ENCODE data around the gene STK40.
A peak's percentile ranks its signal among the peaks of the same experiment; 100 is the strongest.

Gene STK40

DNA sequence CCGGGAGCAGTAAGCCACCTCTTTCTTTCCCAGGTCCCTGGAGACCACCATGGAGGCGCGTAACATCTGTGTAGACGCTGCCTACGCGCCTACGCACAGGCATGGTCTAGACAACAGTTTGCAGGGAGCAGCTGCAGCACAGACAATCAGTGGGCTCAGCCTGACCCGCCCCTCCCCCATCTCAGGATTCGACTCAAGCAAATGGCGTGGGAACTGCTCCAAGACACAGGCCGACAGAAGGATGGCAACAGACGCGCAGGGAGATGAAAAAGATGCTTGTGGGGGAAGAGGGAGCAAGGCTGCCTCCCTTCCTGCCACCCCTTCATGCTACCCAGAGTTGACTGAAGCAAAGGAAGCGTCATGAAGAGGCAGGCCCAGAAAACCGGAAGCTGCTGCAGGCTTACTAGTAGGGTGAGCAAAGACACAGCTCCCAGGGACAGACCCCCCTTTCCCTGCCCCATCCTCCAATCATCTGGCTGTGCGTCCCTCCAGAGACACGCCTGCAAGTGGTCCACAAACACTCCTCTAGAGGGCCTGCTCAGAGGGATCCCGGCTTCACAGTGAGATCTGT is 19.5 kb downstream of the STK40 start:
- H3K9me3 ChIP-seq (ENCODE audit: control insufficient read depth, low read length) = no peaks in the 10 kb centered on the region
- H2AFZ ChIP-seq = no peak overlapping the region
- no peak overlapping the region for H3K4me3 ChIP-seq (ENCODE audit: low read depth, low read length)
- peaks cover 4% of the 10 kb centered on the region for H3K4me1 ChIP-seq
- H3K27ac ChIP-seq = peak overlapping the region; percentile 19
- H3K9ac ChIP-seq = no peak overlapping the region
- H3K4me2 ChIP-seq (ENCODE audit: low read length) = no peak overlapping the region
- H3K36me3 ChIP-seq (ENCODE audit: control insufficient read depth, insufficient read depth, low read length) = no peaks in the 10 kb centered on the region
- TF ChIP-seq, protein P1, sequence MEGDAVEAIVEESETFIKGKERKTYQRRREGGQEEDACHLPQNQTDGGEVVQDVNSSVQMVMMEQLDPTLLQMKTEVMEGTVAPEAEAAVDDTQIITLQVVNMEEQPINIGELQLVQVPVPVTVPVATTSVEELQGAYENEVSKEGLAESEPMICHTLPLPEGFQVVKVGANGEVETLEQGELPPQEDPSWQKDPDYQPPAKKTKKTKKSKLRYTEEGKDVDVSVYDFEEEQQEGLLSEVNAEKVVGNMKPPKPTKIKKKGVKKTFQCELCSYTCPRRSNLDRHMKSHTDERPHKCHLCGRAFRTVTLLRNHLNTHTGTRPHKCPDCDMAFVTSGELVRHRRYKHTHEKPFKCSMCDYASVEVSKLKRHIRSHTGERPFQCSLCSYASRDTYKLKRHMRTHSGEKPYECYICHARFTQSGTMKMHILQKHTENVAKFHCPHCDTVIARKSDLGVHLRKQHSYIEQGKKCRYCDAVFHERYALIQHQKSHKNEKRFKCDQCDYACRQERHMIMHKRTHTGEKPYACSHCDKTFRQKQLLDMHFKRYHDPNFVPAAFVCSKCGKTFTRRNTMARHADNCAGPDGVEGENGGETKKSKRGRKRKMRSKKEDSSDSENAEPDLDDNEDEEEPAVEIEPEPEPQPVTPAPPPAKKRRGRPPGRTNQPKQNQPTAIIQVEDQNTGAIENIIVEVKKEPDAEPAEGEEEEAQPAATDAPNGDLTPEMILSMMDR (IDR thresholded peaks at IDR 0.05) = no peak
- H3K27me3 ChIP-seq (ENCODE audit: control insufficient read depth, insufficient read depth, low read length) = no peaks in the 10 kb centered on the region
- peaks cover 13% of the 10 kb centered on the region for H3K79me2 ChIP-seq

- H3K9me3 ChIP-seq (ENCODE audit: control insufficient read depth, low read length) = no peaks in the 10 kb centered on the region
- no peaks in the 10 kb centered on the region for H3K36me3 ChIP-seq (ENCODE audit: control insufficient read depth, insufficient read depth, low read length)
- peaks cover 4% of the 10 kb centered on the region for H3K4me1 ChIP-seq
- H3K27ac ChIP-seq = no peak overlapping the region
- no peak overlapping the region for H3K4me2 ChIP-seq (ENCODE audit: low read length)
- no peaks in the 10 kb centered on the region for H3K27me3 ChIP-seq (ENCODE audit: control insufficient read depth, insufficient read depth, low read length)
- H3K79me2 ChIP-seq = peaks cover 13% of the 10 kb centered on the region
- no peak overlapping the region for H2AFZ ChIP-seq
- H3K4me3 ChIP-seq (ENCODE audit: low read depth, low read length) = no peak overlapping the region
- no peak overlapping the region for H3K9ac ChIP-seq
- TF ChIP-seq, protein P1 (IDR thresholded peaks at IDR 0.05) = no peak
Observed at GRCh38 chr1:36365381-36365780, 20.3 kb downstream of the STK40 start.

DNA sequence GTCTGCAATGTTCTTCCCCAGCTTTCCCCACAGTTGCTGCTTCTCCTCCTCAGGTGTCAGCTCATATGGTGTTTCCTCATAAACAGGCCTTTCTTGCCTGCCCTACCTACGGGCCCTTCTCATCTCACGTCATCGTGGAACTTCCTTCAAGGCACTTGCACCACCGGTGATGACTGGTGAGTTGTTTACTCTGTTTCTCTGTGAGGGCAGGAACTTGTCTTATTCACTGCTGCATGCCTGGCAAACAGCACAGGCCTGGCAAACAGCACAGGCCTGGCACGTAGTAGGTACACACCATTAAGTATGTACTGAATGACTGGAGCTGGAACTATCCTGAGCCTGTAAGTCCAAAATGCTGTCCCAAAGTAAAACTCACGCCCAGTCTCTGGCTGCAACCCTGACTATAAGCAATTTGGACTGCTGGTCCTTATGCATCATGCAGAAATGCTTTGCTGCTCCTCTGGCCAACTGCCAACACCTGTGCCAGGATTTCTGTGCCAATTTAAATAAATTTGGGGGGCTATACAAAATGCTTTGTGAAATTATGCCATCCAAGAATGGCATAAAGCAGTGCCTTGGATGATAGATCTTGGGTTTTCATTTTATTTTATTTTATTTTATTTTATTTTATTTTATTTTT is 25.7 kb downstream of the STK40 start:
- Histone ChIP-seq H3K4me2 (ENCODE audit: low read length) (peak overlapping the region; percentile 41), H3K27ac (no peak overlapping the region), H3K36me3 (ENCODE audit: control insufficient read depth, insufficient read depth, low read length) (no peaks in the 10 kb centered on the region), H3K27me3 (ENCODE audit: control insufficient read depth, insufficient read depth, low read length) (no peaks in the 10 kb centered on the region), H3K9ac (no peak overlapping the region), H3K4me3 (ENCODE audit: low read depth, low read length) (no peak overlapping the region), H2AFZ (no peak overlapping the region), H3K9me3 (ENCODE audit: control insufficient read depth, low read length) (no peaks in the 10 kb centered on the region), H3K79me2 (peaks cover 7% of the 10 kb centered on the region), H3K4me1 (peaks cover 3% of the 10 kb centered on the region)
- TF ChIP-seq, protein P1 (IDR thresholded peaks at IDR 0.05) = no peak

DNA sequence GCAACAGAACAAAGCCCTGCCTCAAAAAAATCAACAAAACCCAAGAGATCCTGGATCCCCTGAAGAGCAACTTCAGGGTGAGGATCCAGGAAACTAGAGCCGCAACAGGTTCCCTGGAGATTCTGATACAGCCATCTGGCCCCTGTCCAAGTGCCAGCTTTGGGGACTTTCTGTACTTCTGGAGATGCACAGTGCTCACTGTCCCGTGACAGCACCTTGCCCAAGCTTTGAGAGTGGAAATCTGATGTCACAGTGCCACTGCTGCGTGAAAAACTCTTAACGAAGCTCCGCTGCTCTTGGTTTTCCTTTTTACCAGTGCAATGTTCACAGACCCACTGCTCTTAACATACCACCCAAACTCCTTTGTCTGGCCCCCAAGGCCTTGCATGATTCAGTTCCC is 26.3 kb downstream of the STK40 start:
- H3K79me2 ChIP-seq = peaks cover 7% of the 10 kb centered on the region
- H3K36me3 ChIP-seq (ENCODE audit: control insufficient read depth, insufficient read depth, low read length) = no peaks in the 10 kb centered on the region
- no peak overlapping the region for H3K27ac ChIP-seq

More for the DNA sequence above, 26.3 kb downstream of the STK40 start:
- TF ChIP-seq, protein P1 (IDR thresholded peaks at IDR 0.05) = no peak
- H3K27me3 ChIP-seq (ENCODE audit: control insufficient read depth, insufficient read depth, low read length) = no peaks in the 10 kb centered on the region
- H3K4me3 ChIP-seq (ENCODE audit: low read depth, low read length) = no peak overlapping the region
- no peak overlapping the region for H3K9ac ChIP-seq
- H3K9me3 ChIP-seq (ENCODE audit: control insufficient read depth, low read length) = no peaks in the 10 kb centered on the region
- H3K4me2 ChIP-seq (ENCODE audit: low read length) = peak overlapping the region; percentile 41
- no peak overlapping the region for H2AFZ ChIP-seq
- peaks cover 3% of the 10 kb centered on the region for H3K4me1 ChIP-seq
